CD4-positive, alpha-beta T cell treated with Interleukin-15 for 4 hours (primary cell): ENCODE measurements around the gene SEC23IP.

Experiments
- DNase-seq: peaks from one replicate; pipeline ENCODE4 v3.0.0-alpha.2; 2020; ENCODE audit warnings: low spot score

The SEC23IP gene

DNA sequence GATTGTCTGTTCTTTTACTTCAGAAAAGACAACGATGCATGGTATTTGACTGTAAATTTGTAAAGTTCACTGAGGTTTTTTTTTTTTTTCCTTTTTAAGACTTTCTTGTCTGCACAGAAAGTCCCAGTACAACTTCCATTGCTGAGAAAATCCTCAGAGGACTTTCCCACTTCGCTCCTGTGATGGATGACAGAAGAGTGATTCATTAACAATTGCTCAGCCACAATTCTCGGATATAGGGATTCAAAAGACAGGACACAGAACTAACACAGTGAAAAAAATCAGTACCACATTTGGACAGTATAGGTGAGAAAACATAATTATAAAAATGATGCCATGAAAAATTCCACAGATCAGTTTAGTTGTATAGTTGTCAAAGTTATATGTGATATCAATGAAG, 48.0 kb downstream of the SEC23IP start:
- no peak for DNase-seq

DNA sequence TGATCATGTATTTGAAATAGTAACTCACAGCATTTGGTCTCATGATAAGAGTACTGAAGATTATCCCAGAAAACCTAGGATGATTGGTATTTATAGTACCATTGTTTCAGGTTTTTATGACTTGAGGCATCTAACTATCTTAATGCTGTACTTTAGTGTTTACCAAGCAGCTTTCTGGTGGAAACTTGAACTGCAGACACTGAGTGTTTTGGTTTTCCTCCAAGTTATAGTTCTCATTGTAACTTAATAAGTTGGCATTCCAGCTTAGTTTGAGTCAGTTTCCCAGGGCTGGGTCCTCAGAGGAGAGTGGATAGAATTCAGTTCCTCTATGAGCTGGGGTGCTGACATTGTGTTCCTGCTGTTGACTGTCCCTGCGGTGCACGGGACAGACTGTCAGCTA, 50.4 kb downstream of the SEC23IP start:
- DNase-seq: no peak

- no peak for DNase-seq
These were observed 53.3 kb downstream of the SEC23IP start for GRCh38 chr10:119945805-119946204.

DNA sequence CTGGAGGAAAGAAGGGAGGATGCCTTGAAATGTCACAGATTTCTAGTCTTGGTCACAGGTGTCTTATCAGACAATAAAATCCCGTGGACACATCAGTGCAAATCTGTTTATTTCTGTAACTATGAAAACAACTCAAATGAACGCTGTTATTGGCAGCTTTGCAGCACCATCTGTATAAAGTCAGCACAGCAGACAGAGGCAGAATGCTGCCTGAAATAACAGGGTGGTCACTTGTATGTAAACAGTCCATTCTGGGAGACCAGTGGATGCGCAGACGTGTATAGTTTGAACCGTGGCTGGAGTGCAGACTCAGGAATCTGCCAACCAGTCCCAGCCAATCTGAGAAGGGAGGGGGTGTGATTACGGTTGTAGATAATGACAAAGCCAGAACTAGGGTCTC, 54.8 kb downstream of the SEC23IP start:
- DNase-seq: no peak

DNA sequence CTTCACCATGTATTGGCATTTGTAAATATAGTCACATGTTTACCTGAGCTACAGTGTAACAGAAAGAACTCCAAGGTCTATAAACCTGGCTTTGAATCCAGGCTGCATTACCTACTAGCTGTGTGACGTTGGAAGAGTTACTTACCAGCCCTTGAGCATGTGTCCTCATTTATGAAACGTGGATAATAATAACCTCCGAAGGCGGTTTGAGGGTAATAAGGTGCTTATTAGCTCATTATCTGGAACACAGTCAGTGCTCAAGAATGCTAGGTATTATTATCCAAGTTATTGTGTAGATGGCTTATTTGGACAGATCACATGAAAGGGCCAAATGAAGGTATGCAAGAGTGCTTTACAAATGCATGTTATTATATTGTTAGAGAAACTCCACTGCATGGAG, 64.9 kb downstream of the SEC23IP start:
- no peak for DNase-seq

- DNase-seq: no peak
These were observed 70.3 kb downstream of the SEC23IP start for GRCh38 chr10:119962837-119963236.

GRCh38 chr10:119967066-119967465, 74.5 kb downstream of the SEC23IP start:
- DNase-seq: no peak

- DNase-seq: no peak
These were observed 77.1 kb downstream of the SEC23IP start for GRCh38 chr10:119969609-119970008.

DNA sequence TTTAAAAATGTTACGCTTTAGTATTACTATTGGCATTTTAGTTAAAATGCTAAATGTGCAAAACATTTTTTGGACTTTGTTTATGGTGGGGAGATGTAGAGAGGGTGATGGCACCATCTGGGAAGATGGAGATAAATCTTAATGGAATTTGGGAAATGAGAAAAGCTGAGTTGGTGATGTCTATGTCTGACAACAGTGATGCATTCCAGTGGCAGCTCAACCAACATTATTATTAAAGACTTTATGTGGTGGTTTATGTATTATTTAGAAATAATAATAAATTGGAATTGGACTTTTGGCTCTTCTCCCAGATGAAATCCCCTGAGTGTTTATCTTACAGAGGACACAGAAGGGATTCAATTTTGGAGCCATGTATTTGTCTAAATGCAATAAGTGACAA, 77.6 kb downstream of the SEC23IP start:
- DNase-seq: no peak

- no peak for DNase-seq
These were observed 78.4 kb downstream of the SEC23IP start for GRCh38 chr10:119970963-119971362.

DNA sequence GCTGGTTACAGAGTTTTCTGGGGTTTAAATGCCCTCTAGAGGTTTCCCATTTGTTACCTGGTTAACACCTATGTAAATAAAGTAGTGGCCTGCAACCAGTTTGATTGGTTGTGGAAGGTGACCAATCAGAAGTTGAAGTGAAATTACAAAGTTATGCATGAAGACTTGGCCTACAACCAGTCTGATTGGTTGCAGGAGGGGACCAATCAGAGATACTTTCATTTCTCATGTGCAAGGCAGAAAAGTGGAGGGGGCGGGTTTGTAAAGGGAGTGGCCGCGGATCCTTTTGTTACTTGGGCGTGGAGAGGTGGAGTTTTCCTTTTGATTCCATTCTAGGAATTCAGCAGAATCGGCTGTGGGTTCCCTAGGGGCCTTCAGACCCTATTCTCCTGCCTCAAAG, 80.8 kb downstream of the SEC23IP start:
- DNase-seq: no peak

GRCh38 chr10:119976421-119976820, 83.9 kb downstream of the SEC23IP start:
- no peak for DNase-seq

DNA sequence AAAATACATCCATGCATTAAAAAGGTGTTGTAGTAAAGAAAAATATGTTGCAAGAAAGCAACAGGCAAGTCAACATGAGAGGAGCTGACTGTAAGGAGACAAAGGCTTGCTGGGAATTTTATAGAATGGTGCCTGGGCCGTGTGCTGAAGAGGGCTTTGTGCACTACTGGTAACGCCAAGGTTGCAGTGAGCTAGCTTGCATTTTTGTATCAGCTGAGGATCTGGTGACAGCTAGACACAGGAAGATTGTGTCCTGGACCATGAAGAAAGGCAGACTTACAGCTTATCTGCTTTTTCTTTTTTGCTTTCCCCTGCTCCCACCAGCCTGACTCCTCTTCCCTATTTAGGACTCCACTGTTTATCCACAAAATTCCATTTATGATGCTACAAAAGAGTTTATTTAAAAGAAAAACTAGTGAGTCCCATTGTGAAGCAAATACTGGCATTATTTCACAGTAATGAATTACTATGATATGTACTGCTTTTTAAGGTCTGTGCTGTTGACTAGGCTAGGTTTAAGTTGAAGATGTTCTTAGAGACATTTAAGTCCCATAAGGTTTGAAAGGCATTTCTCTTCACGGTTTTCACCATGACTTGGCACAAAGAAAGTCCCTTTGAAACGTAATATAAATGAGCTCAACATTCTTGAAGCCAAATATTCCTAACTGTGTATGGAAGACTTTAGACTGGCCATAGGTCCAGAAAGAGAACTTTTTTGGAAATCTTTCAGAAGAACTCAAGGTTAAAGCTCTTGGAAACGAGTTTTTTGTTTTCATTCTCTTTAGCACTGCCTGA, 88.6 kb downstream of the SEC23IP start:
- no peak for DNase-seq

GRCh38 chr10:119981826-119982225, 89.3 kb downstream of the SEC23IP start:
- DNase-seq: no peak

DNA sequence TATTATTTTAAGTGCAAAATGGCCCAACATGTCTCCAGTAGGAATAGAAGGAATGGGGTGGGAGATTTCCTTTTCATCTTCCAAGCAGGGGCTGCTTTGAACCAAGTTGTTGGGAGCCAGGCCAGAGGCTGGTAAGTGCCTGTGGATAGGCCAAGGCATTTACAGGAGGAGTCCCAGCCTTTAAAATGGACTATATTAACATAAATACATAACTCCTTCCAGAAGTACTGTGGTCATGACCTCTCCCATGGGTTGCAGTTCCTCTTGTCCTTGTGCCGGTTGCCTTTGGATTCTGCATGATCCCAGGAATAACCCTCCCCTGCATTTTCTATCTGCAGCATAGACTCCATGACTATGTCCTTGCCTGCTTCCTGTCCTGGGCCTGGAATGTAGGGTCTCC, 95.8 kb downstream of the SEC23IP start:
- no peak for DNase-seq

DNA sequence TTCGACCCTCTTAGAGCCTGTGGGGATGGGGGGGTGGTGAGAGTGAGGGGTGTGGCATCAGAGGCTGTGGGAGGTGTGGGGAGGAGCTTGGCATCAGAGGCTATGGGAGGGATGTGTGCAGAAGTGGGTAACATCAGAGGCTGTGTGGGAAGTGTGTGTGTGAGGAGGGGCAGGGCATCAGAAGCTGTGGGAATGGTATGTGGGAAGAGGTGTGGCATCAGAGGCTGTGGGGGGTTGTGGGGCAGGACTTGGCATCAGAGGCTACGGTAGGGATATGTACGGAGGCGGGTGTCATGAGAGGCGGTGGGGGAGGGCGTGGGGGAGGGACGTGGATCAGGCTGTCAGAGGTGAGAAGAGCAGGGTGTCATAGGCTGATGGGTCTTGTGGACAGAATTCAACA, 97.4 kb downstream of the SEC23IP start:
- no peak for DNase-seq

- no peak for DNase-seq
These were observed 98.5 kb downstream of the SEC23IP start for GRCh38 chr10:119991066-119991465.

DNA sequence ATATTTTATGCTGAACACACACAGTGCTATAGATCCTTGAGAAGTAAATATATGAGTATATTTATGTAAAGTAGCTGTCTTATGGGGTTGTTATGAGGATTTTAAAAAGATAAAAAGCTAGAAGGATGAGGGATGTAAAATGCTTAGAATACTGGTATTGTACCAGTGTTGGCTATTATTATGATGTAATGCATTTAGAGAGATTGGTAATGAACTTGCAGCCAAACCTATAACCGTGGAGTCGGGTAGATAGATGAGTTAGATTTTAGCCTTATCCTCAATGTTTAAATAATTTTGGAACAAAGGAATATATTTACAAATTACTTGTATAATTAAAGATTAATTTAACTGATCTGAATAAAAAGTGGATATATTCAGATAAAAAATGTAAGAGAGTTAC, 99.3 kb downstream of the SEC23IP start:
- no peak for DNase-seq
